Caco-2 (cell line): Measurements from ENCODE around the gene CMTM4. TPM values are rescaled to one million over a fixed set of nuclear protein-coding genes. Genes with fewer than 3 reads are reported as not detected.

Experiments used
- BruUV-seq: library from RNA; stranded (reverse); fragments of 400-500 nt; replicated peaks from 2 replicates; lab custom pipeline; 2021; lab: Mats Ljungman, UMichigan
- CTCF ChIA-PET: fragments of 300-600 bp; sonication (Branson Sonifier 250); formaldehyde crosslinking; loops from one replicate; lab custom pipeline; 2022; ENCODE audit warnings: antibody characterized with exemption; lab: Charles Lee
- POLR2A ChIA-PET: fragments of 300-600 bp; sonication (Branson Sonifier 250); formaldehyde crosslinking; loops from one replicate; lab custom pipeline; 2022; ENCODE audit warnings: antibody characterized with exemption; lab: Charles Lee
- DNase-seq, 2 experiments: peaks; one replicate each; pipeline versions ENCODE4 v3.0.0 to v3.0.0-alpha.2; 2020 to 2022
- H3K27me3 ChIP-seq: replicated peaks from 2 replicates; pipeline ENCODE4 v1.6.0; 2011; ENCODE audit warnings: low read length; ENCODE audit not compliant: control insufficient read depth, insufficient read depth
- H3K36me3 ChIP-seq: 2 replicates; pipeline ENCODE4 v1.5.1; 2011; ENCODE audit warnings: low read length; ENCODE audit not compliant: control insufficient read depth, insufficient read depth
- H3K4me1 ChIP-seq: fragments of 250-450 bp; sonication (Bioruptor Pico); 2 replicates; pipeline ENCODE4 v1.5.1; 2020; ENCODE audit warnings: mild to moderate bottlenecking
- H3K4me3 ChIP-seq: 2 replicates; pipeline ENCODE4 v1.5.1; 2011; ENCODE audit warnings: low read depth, mild to moderate bottlenecking, control low read depth, low read length
- H3K9me3 ChIP-seq: fragments of 250-450 bp; sonication (Bioruptor Pico); 2 replicates; pipeline ENCODE4 v1.5.1; 2020; ENCODE audit warnings: mild to moderate bottlenecking, moderate library complexity
- H3K27ac Mint-ChIP-seq: one replicate; pipeline ENCODE4 v1.8.0; 2022; ENCODE audit warnings: mixed read lengths; ENCODE audit not compliant: unreplicated experiment
- H3K27me3 Mint-ChIP-seq: one replicate; pipeline ENCODE4 v1.8.0; 2022; ENCODE audit warnings: mixed read lengths; ENCODE audit not compliant: insufficient read depth, unreplicated experiment
- H3K36me3 Mint-ChIP-seq: one replicate; pipeline ENCODE4 v1.8.0; 2022; ENCODE audit warnings: mild to moderate bottlenecking, mixed read lengths; ENCODE audit not compliant: insufficient read depth, unreplicated experiment
- H3K4me1 Mint-ChIP-seq: one replicate; pipeline ENCODE4 v1.8.0; 2022; ENCODE audit warnings: low read depth, mixed read lengths; ENCODE audit not compliant: unreplicated experiment
- H3K4me3 Mint-ChIP-seq: one replicate; pipeline ENCODE4 v1.8.0; 2022; ENCODE audit warnings: mild to moderate bottlenecking, moderate library complexity, mixed read lengths; ENCODE audit not compliant: unreplicated experiment
- H3K9me3 Mint-ChIP-seq: one replicate; pipeline ENCODE4 v1.8.0; 2022; ENCODE audit warnings: mixed read lengths; ENCODE audit not compliant: unreplicated experiment
- CTCF ChIP-seq, 2 experiments: fragments of 200-600 bp in 1 of 2; IDR thresholded peaks; 1 replicate in 1 of 2; 2 replicates in 1 of 2; pipeline versions ENCODE4 v1.5.1 to v1.8.0; 2011 to 2022; ENCODE audit warnings: antibody characterized with exemption in 1 of 2, control low read depth in 1 of 2, inconsistent platforms in 1 of 2, low read depth in 1 of 2, low read length in 1 of 2, mild to moderate bottlenecking in 1 of 2, moderate library complexity in 1 of 2; ENCODE audit not compliant: insufficient read depth in 1 of 2, severe bottlenecking in 1 of 2, unreplicated experiment in 1 of 2
- intact Hi-C: fragments of 100-400 bp; cut with micrococcal nuclease; formaldehyde crosslinking; loops from one replicate; pipeline ENCODE4 v1.10.0; 2022; ENCODE audit not compliant: unreplicated experiment
- total RNA-seq: library from RNA; stranded (reverse); gene quantifications from 2 replicates; pipeline ENCODE4 v1.2.3, GENCODE V29; 2022

Gene CMTM4
- total RNA-seq, 1 experiment from 2014 or later, result 108 TPM

- peaks cover 91% of the 10 kb centered on the region for H3K36me3 Mint-ChIP-seq
- Histone ChIP-seq H3K36me3 (peaks cover 17% of the 10 kb centered on the region), H3K27me3 (no peaks in the 10 kb centered on the region), H3K4me3 (no peak overlapping the region), H3K4me1 (peaks cover 9% of the 10 kb centered on the region), H3K9me3 (no peaks in the 10 kb centered on the region)
- no peak overlapping the region for H3K4me3 Mint-ChIP-seq
- ChIA-PET POLR2A (interaction anchor here (0.6 kb wide), 1 partner anchor 55 kb away, joined by 3 read pairs; no protein-coding TSS in a partner anchor), CTCF (interaction anchor here (0.6 to 2.1 kb wide), 7 partner anchors 11 to 128 kb away, joined by 3 to 7 read pairs (median 5); partner anchors contain the start of genes DYNC1LI2 and NAE1)
- H3K9me3 Mint-ChIP-seq, result no peaks in the 10 kb centered on the region
- peaks cover 8% of the 10 kb centered on the region for H3K4me1 Mint-ChIP-seq
- peak in 1 of 2 experiments; percentile 29 for DNase-seq
- intact Hi-C loops, result loop anchor here (1.0 kb wide), 1 partner anchor 78 kb away; no protein-coding TSS in a partner anchor
- no peaks in the 10 kb centered on the region for H3K27me3 Mint-ChIP-seq
- H3K27ac Mint-ChIP-seq, result peak overlapping the region; percentile 39
- peak; percentile 64 to 66 for TF ChIP-seq CTCF (IDR thresholded peaks at IDR 0.05; ENCODE audit: insufficient read depth in 1 of 2, low read depth in 1 of 2, low read length in 1 of 2, severe bottlenecking in 1 of 2, unreplicated experiment in 1 of 2)
- BruUV-seq, result no TSS peak
These were observed 43.5 kb upstream of the CMTM4 start for GRCh38 chr16:66740010-66740409.

- intact Hi-C loops, result no loop called here
- Histone ChIP-seq H3K36me3 (peaks cover 19% of the 10 kb centered on the region), H3K4me3 (no peak overlapping the region), H3K9me3 (no peaks in the 10 kb centered on the region), H3K4me1 (peaks cover 8% of the 10 kb centered on the region), H3K27me3 (no peaks in the 10 kb centered on the region)
- Mint-ChIP-seq H3K36me3 (peaks cover 92% of the 10 kb centered on the region), H3K4me1 (peaks cover 8% of the 10 kb centered on the region), H3K27ac (no peak overlapping the region), H3K4me3 (no peak overlapping the region), H3K27me3 (no peaks in the 10 kb centered on the region), H3K9me3 (no peaks in the 10 kb centered on the region)
- POLR2A ChIA-PET, result no interaction called here
- DNase-seq, result no peak
- TF ChIP-seq CTCF (IDR thresholded peaks at IDR 0.05; ENCODE audit: insufficient read depth in 1 of 2, low read depth in 1 of 2, low read length in 1 of 2, severe bottlenecking in 1 of 2, unreplicated experiment in 1 of 2), result no peak
- BruUV-seq, result no TSS peak
- CTCF ChIA-PET, result no interaction called here
These were observed 39.3 kb upstream of the CMTM4 start for GRCh38 chr16:66735891-66736290.

- intact Hi-C loops, result no loop called here
- Histone ChIP-seq H3K4me3 (no peak overlapping the region), H3K9me3 (no peaks in the 10 kb centered on the region), H3K27me3 (no peaks in the 10 kb centered on the region), H3K36me3 (peaks cover 21% of the 10 kb centered on the region), H3K4me1 (no peaks in the 10 kb centered on the region)
- H3K9me3 Mint-ChIP-seq, result no peaks in the 10 kb centered on the region
- peaks cover 6% of the 10 kb centered on the region for H3K4me1 Mint-ChIP-seq
- H3K27me3 Mint-ChIP-seq, result no peaks in the 10 kb centered on the region
- ChIA-PET POLR2A (no interaction called here), CTCF (no interaction called here)
- H3K27ac Mint-ChIP-seq, result no peak overlapping the region
- H3K4me3 Mint-ChIP-seq, result no peak overlapping the region
- DNase-seq, result no peak
- peaks cover 89% of the 10 kb centered on the region for H3K36me3 Mint-ChIP-seq
- BruUV-seq, result TSS peak; percentile 16
- no peak for TF ChIP-seq CTCF (IDR thresholded peaks at IDR 0.05; ENCODE audit: insufficient read depth in 1 of 2, low read depth in 1 of 2, low read length in 1 of 2, severe bottlenecking in 1 of 2, unreplicated experiment in 1 of 2)
These were observed 34.6 kb upstream of the CMTM4 start for GRCh38 chr16:66731101-66731500.
